ENCODE measurements around the gene LDHAL6B. TPM values are rescaled to one million over a fixed set of nuclear protein-coding genes. Genes with fewer than 3 reads are reported as not detected.

LDHAL6B gene
- total and polyA plus RNA-seq, 9 of the 15 experiments (the other 6 are each of a cell fraction or from before 2014, with no cell fraction given) = not detected

- TF ChIP-seq E2F1 (CRISPR knock-in tag; IDR thresholded peaks at IDR 0.05) (no peak), ARHGAP35 (IDR thresholded peaks at IDR 0.05; ENCODE audit: partially characterized antibody) (no peak), ZNF75A (CRISPR knock-in tag; IDR thresholded peaks at IDR 0.05) (no peak), HDAC6 (IDR thresholded peaks at IDR 0.05; ENCODE audit: low read depth, low read length) (no peak), RBM17 (IDR thresholded peaks at IDR 0.05; ENCODE audit: borderline replicate concordance, low read depth, low read length) (no peak)
Observed at GRCh38 chr15:59170295-59171066, 36.2 kb upstream of the LDHAL6B start (continued).

- in situ Hi-C loops (cut with MboI) = no loop called here
- WGBS (ENCODE audit: insufficient coverage, low coverage, missing lambda C conversion rate) = 6% methylated on average over 8 of the region's 8 CpGs
- H3K4me1 ChIP-seq (replicated peaks in 1 of 2; ENCODE audit: control insufficient read depth in 2 of 2, insufficient read depth in 2 of 2, low read length in 2 of 2) = peaks cover 0 to 3% of the 10 kb centered on the region in 2 experiments; a peak in 1 of 5 replicates
- H3K9me3 ChIP-seq (replicated peaks; ENCODE audit: control insufficient read depth, insufficient read depth, low read depth, low read length) = no peaks in the 10 kb centered on the region
- ATAC-seq = no peak
- no peak overlapping the region for H2AFZ ChIP-seq (ENCODE audit: low read depth, low read length)
- FAIRE-seq = no peak
- CTCF ChIA-PET (ENCODE audit: low intra/inter-chr PET ratio) = no interaction called here
- intact Hi-C loops (cut with micrococcal nuclease) = no loop called here
- no peaks in the 10 kb centered on the region for H3K36me3 ChIP-seq (ENCODE audit: control insufficient read depth, insufficient read depth, low read length)
- H3K9me1 ChIP-seq (ENCODE audit: control insufficient read depth, insufficient read depth, low read length) = no peaks in the 10 kb centered on the region
- peaks cover 15 to 19% of the 10 kb centered on the region in 2 experiments; a peak in 4 of 5 replicates for H3K27me3 ChIP-seq (ENCODE audit: control insufficient read depth in 2 of 2, insufficient read depth in 2 of 2, low read length in 2 of 2)
- no peak overlapping the region for H3K27ac ChIP-seq (ENCODE audit: extremely low read depth, low read depth, low read length)
- peak; percentile 75 for TF ChIP-seq ZNF263 (CRISPR knock-in tag; IDR thresholded peaks at IDR 0.05; ENCODE audit: borderline replicate concordance)
- no peak for TF ChIP-seq EWSR1 (IDR thresholded peaks at IDR 0.05; ENCODE audit: borderline replicate concordance, low read depth, partially characterized antibody)
- TF ChIP-seq ESRRA (IDR thresholded peaks at IDR 0.05; ENCODE audit: borderline replicate concordance, low read depth) = no peak
- no peak overlapping the region for H3K4me2 ChIP-seq (ENCODE audit: insufficient read depth, low read length)
- BruUV-seq (replicated peaks) = no TSS peak
- no peak overlapping the region for H3K9ac ChIP-seq (ENCODE audit: insufficient read depth in 1 of 2, low read depth in 2 of 2, low read length in 2 of 2)
- no peaks in the 10 kb centered on the region for H4K20me1 ChIP-seq (replicated peaks; ENCODE audit: control insufficient read depth, insufficient read depth, low read length)
- no peak overlapping the region for H3K4me3 ChIP-seq
- DNase-seq (ENCODE audit: extremely low read depth in 1 of 4, low spot score in 3 of 4) = no peak
- H3K79me2 ChIP-seq (ENCODE audit: control insufficient read depth, insufficient read depth, low read length) = no peaks in the 10 kb centered on the region
- POLR2A ChIA-PET = no interaction called here
Observed at GRCh38 chr15:59171067-59171397, 35.6 kb upstream of the LDHAL6B start.
